NCI-H1417 (cell line): ENCODE results near the gene SNAP29.
"Not testable (repeated sequence)": the region's sequence is repeated elsewhere in the genome, so short reads cannot be mapped to it uniquely, and the experiment has no call there.

ENCODE experiments used
- DNase-seq, 3 experiments: peaks; one replicate each; lab custom pipeline; 2025; lab: John Stamatoyannopoulos, UW

Gene SNAP29

GRCh38 chr22:20930435-20930834 lies 71.6 kb downstream of the SNAP29 start:
- DNase-seq: not testable (repeated sequence)

GRCh38 chr22:20931126-20931654 lies 72.4 kb downstream of the SNAP29 start:
- DNase-seq: no peak

GRCh38 chr22:20933910-20934309 lies 75.1 kb downstream of the SNAP29 start:
- no peak for DNase-seq

- not testable (repeated sequence) for DNase-seq
Measured at GRCh38 chr22:20935049-20935448, 76.2 kb downstream of the SNAP29 start.

GRCh38 chr22:20935780-20936539 lies 77.2 kb downstream of the SNAP29 start:
- DNase-seq: not testable (repeated sequence)

GRCh38 chr22:20937031-20937793 lies 78.4 kb downstream of the SNAP29 start:
- DNase-seq: no peak

GRCh38 chr22:20937794-20938671 lies 79.2 kb downstream of the SNAP29 start:
- no peak for DNase-seq

GRCh38 chr22:20939457-20940185 lies 80.8 kb downstream of the SNAP29 start:
- DNase-seq: not testable (repeated sequence)

GRCh38 chr22:20940186-20940651 lies 81.4 kb downstream of the SNAP29 start:
- DNase-seq: no peak
